ENCODE measurements around the gene KCNH2.

GRCh38 chr7:151003572-151003971 lies 25.5 kb upstream of the KCNH2 start:
- no peak for TF ChIP-seq EZH2phosphoT487 (IDR thresholded peaks at IDR 0.05; ENCODE audit: low read depth, severe bottlenecking, unreplicated experiment)
- no peak for TF ChIP-seq CTCF (IDR thresholded peaks at IDR 0.05; ENCODE audit: poor library complexity)

Measured in hepatocyte (in vitro differentiated cells).